IPS-18c (cell line): ENCODE data around the gene P3H3.

Experiments
- H3K4me3 ChIP-seq: 2 replicates; pipeline ENCODE4 v1.7.0; 2013; ENCODE audit warnings: low read depth, mild to moderate bottlenecking, low read length, moderate library complexity; ENCODE audit not compliant: insufficient read depth
- H3K9me3 ChIP-seq: one replicate; pipeline ENCODE4 v1.6.1; 2013; ENCODE audit warnings: mild to moderate bottlenecking, low read length, moderate library complexity; ENCODE audit not compliant: control insufficient read depth, insufficient read depth

The P3H3 gene

GRCh38 chr12:6791931-6792520, 36.2 kb upstream of the P3H3 start:
- H3K4me3 ChIP-seq: no peak overlapping the region
- no peaks in the 10 kb centered on the region for H3K9me3 ChIP-seq

GRCh38 chr12:6792522-6793201, 35.5 kb upstream of the P3H3 start:
- H3K4me3 ChIP-seq: no peak overlapping the region
- H3K9me3 ChIP-seq: no peaks in the 10 kb centered on the region

- Histone ChIP-seq H3K4me3 (no peak overlapping the region), H3K9me3 (no peaks in the 10 kb centered on the region)
Observed at GRCh38 chr12:6795088-6795487, 33.1 kb upstream of the P3H3 start.

- Histone ChIP-seq H3K9me3 (no peaks in the 10 kb centered on the region), H3K4me3 (no peak overlapping the region)
Observed at GRCh38 chr12:6796576-6796975, 31.6 kb upstream of the P3H3 start.

GRCh38 chr12:6799147-6799546, 29.1 kb upstream of the P3H3 start:
- H3K9me3 ChIP-seq: no peaks in the 10 kb centered on the region
- no peak overlapping the region for H3K4me3 ChIP-seq

- Histone ChIP-seq H3K9me3 (no peaks in the 10 kb centered on the region), H3K4me3 (no peak overlapping the region)
Observed at GRCh38 chr12:6807170-6807569, 21.0 kb upstream of the P3H3 start.

- Histone ChIP-seq H3K9me3 (no peaks in the 10 kb centered on the region), H3K4me3 (no peak overlapping the region)
Observed at GRCh38 chr12:6809056-6809455, 19.2 kb upstream of the P3H3 start.

GRCh38 chr12:6810758-6811157, 17.4 kb upstream of the P3H3 start:
- Histone ChIP-seq H3K4me3 (no peak overlapping the region), H3K9me3 (no peaks in the 10 kb centered on the region)

- Histone ChIP-seq H3K4me3 (no peak overlapping the region), H3K9me3 (no peaks in the 10 kb centered on the region)
Observed at GRCh38 chr12:6813363-6813762, 14.8 kb upstream of the P3H3 start.

GRCh38 chr12:6816598-6816997, 11.6 kb upstream of the P3H3 start:
- Histone ChIP-seq H3K9me3 (no peaks in the 10 kb centered on the region), H3K4me3 (no peak overlapping the region)

GRCh38 chr12:6817098-6817497, 11.1 kb upstream of the P3H3 start:
- Histone ChIP-seq H3K9me3 (no peaks in the 10 kb centered on the region), H3K4me3 (no peak overlapping the region)

GRCh38 chr12:6817662-6818157, 10.5 kb upstream of the P3H3 start:
- H3K9me3 ChIP-seq: no peaks in the 10 kb centered on the region
- H3K4me3 ChIP-seq: no peak overlapping the region

GRCh38 chr12:6818222-6818621, 10.0 kb upstream of the P3H3 start:
- no peak overlapping the region for H3K4me3 ChIP-seq
- H3K9me3 ChIP-seq: no peaks in the 10 kb centered on the region

GRCh38 chr12:6818645-6819044, 9.6 kb upstream of the P3H3 start:
- H3K4me3 ChIP-seq: peak overlapping the region; percentile 4; the same call in 1 of the 2 replicates
- H3K9me3 ChIP-seq: no peaks in the 10 kb centered on the region

GRCh38 chr12:6819106-6820030, 8.8 kb upstream of the P3H3 start:
- Histone ChIP-seq H3K4me3 (no peak overlapping the region), H3K9me3 (no peaks in the 10 kb centered on the region)

- Histone ChIP-seq H3K9me3 (no peaks in the 10 kb centered on the region), H3K4me3 (no peak overlapping the region)
Observed at GRCh38 chr12:6820166-6820565, 8.0 kb upstream of the P3H3 start.

- H3K9me3 ChIP-seq: no peaks in the 10 kb centered on the region
- peak within 1 kb of the TSS; percentile 59 for H3K4me3 ChIP-seq
Observed at GRCh38 chr12:6821591-6822425, 6.4 kb upstream of the P3H3 start, which contains the start of gene GPR162. TSS of gene GPR162 (plus strand) at chr12:6821821. CDS start at chr12:6823899, 2,078 bp downstream.
